ENCODE results near the gene EFCAB6.

GRCh38 chr22:43541462-43542407, 270.4 kb downstream of the EFCAB6 start:
- TF ChIP-seq EP300 (IDR thresholded peaks at IDR 0.05) (no peak), CTCF (IDR thresholded peaks at IDR 0.05) (no peak)
